Fibroblast of lung (primary cell): ENCODE measurements around the gene HIVEP3.

ENCODE experiments used
- EZH2 ChIP-seq: IDR thresholded peaks from 2 replicates; pipeline ENCODE4 v1.5.1; 2012; ENCODE audit warnings: low read length, control low read depth, mild to moderate bottlenecking; ENCODE audit errors: missing control alignments
- TF ChIP-seq, protein P1 (sequence below), 2 donors: IDR thresholded peaks in 1 of 2; conservative IDR thresholded peaks in 1 of 2; 1 replicate in 1 of 2; 2 replicates in 1 of 2; pipeline ENCODE4 v1.5.1; 2011 to 2012; ENCODE audit warnings: low read length in 2 of 2, control low read depth in 1 of 2, inconsistent platforms in 1 of 2, low read depth in 1 of 2, mild to moderate bottlenecking in 1 of 2

GRCh38 chr1:41617336-41617735 lies 301.4 kb downstream of the HIVEP3 start:
- TF ChIP-seq EZH2: no peak
- TF ChIP-seq, protein P1, sequence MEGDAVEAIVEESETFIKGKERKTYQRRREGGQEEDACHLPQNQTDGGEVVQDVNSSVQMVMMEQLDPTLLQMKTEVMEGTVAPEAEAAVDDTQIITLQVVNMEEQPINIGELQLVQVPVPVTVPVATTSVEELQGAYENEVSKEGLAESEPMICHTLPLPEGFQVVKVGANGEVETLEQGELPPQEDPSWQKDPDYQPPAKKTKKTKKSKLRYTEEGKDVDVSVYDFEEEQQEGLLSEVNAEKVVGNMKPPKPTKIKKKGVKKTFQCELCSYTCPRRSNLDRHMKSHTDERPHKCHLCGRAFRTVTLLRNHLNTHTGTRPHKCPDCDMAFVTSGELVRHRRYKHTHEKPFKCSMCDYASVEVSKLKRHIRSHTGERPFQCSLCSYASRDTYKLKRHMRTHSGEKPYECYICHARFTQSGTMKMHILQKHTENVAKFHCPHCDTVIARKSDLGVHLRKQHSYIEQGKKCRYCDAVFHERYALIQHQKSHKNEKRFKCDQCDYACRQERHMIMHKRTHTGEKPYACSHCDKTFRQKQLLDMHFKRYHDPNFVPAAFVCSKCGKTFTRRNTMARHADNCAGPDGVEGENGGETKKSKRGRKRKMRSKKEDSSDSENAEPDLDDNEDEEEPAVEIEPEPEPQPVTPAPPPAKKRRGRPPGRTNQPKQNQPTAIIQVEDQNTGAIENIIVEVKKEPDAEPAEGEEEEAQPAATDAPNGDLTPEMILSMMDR (conservative IDR thresholded peaks at IDR 0.05 in 1 of 2, IDR thresholded peaks at IDR 0.05 in 1 of 2; ENCODE audit: low read depth in 1 of 2, low read length in 2 of 2): no peak
